HG03575 (cell line): ENCODE data around the gene OTOL1.
"Not testable (repeated sequence)": the region's sequence is repeated elsewhere in the genome, so short reads cannot be mapped to it uniquely, and the experiment has no call there.

ENCODE experiments used
- ATAC-seq: cut with Tn5 transposase; IDR thresholded peaks from one replicate; pipeline ENCODE4 v1.9.1; 2021; ENCODE audit not compliant: unreplicated experiment, insufficient number of reproducible peaks, low FRiP score; ENCODE audit errors: extremely low read depth

Gene OTOL1

GRCh38 chr3:161496508-161496907 is at the start of gene OTOL1:
OTOL1 (plus strand) TSS chr3:161496808; CDS start chr3:161496808, 0 bp downstream.
- ATAC-seq, result no peak

- ATAC-seq, result no peak
Measured at GRCh38 chr3:161449785-161450184, 46.8 kb upstream of the OTOL1 start.

- no peak for ATAC-seq
Measured at GRCh38 chr3:161452179-161452578, 44.4 kb upstream of the OTOL1 start.

- ATAC-seq, result no peak
Measured at GRCh38 chr3:161454615-161455014, 42.0 kb upstream of the OTOL1 start.

GRCh38 chr3:161455962-161456361 is 40.6 kb upstream of the OTOL1 start:
- no peak for ATAC-seq

- no peak for ATAC-seq
Measured at GRCh38 chr3:161462138-161462537, 34.5 kb upstream of the OTOL1 start.

- no peak for ATAC-seq
Measured at GRCh38 chr3:161471211-161471610, 25.4 kb upstream of the OTOL1 start.

GRCh38 chr3:161474139-161474538 is 22.5 kb upstream of the OTOL1 start:
- ATAC-seq, result no peak

GRCh38 chr3:161474741-161475140 is 21.9 kb upstream of the OTOL1 start:
- no peak for ATAC-seq

- ATAC-seq, result no peak
Measured at GRCh38 chr3:161475206-161475605, 21.4 kb upstream of the OTOL1 start.

- no peak for ATAC-seq
Measured at GRCh38 chr3:161475905-161476304, 20.7 kb upstream of the OTOL1 start.

GRCh38 chr3:161484226-161484625 is 12.4 kb upstream of the OTOL1 start:
- ATAC-seq, result no peak

- ATAC-seq, result peak; percentile 30
Measured at GRCh38 chr3:161488284-161488683, 8.3 kb upstream of the OTOL1 start.

GRCh38 chr3:161489395-161489794 is 7.2 kb upstream of the OTOL1 start:
- peak; percentile 99 for ATAC-seq

GRCh38 chr3:161490845-161491244 is 5.8 kb upstream of the OTOL1 start:
- not testable (repeated sequence) for ATAC-seq

- no peak for ATAC-seq
Measured at GRCh38 chr3:161498259-161498921, 1.8 kb downstream of the OTOL1 start.

GRCh38 chr3:161500068-161500796 is 3.6 kb downstream of the OTOL1 start:
- no peak for ATAC-seq

- ATAC-seq, result no peak
Measured at GRCh38 chr3:161503271-161503670, 6.7 kb downstream of the OTOL1 start.

GRCh38 chr3:161508852-161509477 is 12.4 kb downstream of the OTOL1 start:
- peak; percentile 64 for ATAC-seq
